ENCODE results near the gene ASPRV1. TPM values are rescaled to one million over a fixed set of nuclear protein-coding genes. Genes with fewer than 3 reads are reported as not detected.

ASPRV1 gene
- polyA plus RNA-seq, 2 of the 4 experiments (the other 2 are of a cell fraction): 0.36 TPM

DNA sequence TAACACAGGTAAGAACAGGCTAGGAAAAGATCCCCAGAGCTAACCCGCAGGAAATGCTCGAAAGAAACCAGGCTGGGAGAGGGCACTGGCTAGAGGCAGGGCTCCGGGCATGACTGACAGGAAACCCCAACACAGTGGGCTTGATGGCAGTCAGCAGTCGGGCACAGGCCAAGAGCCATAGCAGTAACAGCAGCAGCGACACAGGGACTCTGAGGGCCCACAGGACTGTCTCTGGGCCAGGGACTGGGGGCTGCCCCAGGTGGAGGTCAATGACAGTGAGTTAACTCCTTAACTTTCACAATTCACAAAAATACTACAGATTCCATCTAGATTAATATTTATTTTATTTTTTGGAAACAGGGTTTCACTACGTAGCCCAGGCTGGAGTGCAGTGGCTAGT lies 37.3 kb upstream of the ASPRV1 start (continued):
- TF ChIP-seq CTCF (IDR thresholded peaks at IDR 0.05): no peak
- TF ChIP-seq NR3C1 (IDR thresholded peaks at IDR 0.05): no peak
- no peak for TF ChIP-seq ZNF302 (CRISPR knock-in tag; IDR thresholded peaks at IDR 0.05)
- TF ChIP-seq HOXA7 (CRISPR knock-in tag; IDR thresholded peaks at IDR 0.05): no peak
- TF ChIP-seq HDAC2 (IDR thresholded peaks at IDR 0.05): no peak
- no peak for TF ChIP-seq POLR2AphosphoS2 (conservative IDR thresholded peaks at IDR 0.05; ENCODE audit: low read length)
- no peak for TF ChIP-seq RNF2 (IDR thresholded peaks at IDR 0.05; ENCODE audit: borderline replicate concordance, low read depth)
- TF ChIP-seq JUNB (IDR thresholded peaks at IDR 0.05): no peak

- no peaks in the 10 kb centered on the region for H3K9me3 ChIP-seq
- H3K4me3 ChIP-seq: no peak overlapping the region
- WGBS (ENCODE audit: missing lambda C conversion rate): 65% methylated on average over 11 of the region's 11 CpGs
- ChIA-PET CTCF (interaction anchor here (0.7 to 3.9 kb wide), 3 partner anchors 11 to 74 kb away, joined by 3 to 11 read pairs (median 5); no protein-coding TSS in a partner anchor), POLR2A (no interaction called here)
- peak overlapping the region; percentile 54 to 67; a peak in 5 of 6 replicates for H3K27ac ChIP-seq
- peak overlapping the region; percentile 29 for H3K4me2 ChIP-seq
- no peak for TF ChIP-seq FOSL2 (IDR thresholded peaks at IDR 0.05)
- peak; percentile 47; the same call in 1 of the 2 replicates for TF ChIP-seq FOSL2 (CRISPR knock-in tag; IDR thresholded peaks at IDR 0.05)
- TF ChIP-seq CHD4 (IDR thresholded peaks at IDR 0.05; ENCODE audit: borderline replicate concordance): no peak
- peaks cover 23% of the 10 kb centered on the region for H3K4me1 ChIP-seq
- no peak for FAIRE-seq
- ATAC-seq: peak; percentile 81 to 86
- DNase-seq (ENCODE audit: low read depth in 1 of 2, low spot score in 1 of 2): peak; percentile 68 to 70
These were observed 35.8 kb upstream of the ASPRV1 start for GRCh38 chr2:69997015-69997830.

- 96% methylated on average over 3 of the region's 3 CpGs for WGBS (ENCODE audit: missing lambda C conversion rate)
- POLR2A ChIA-PET: no interaction called here
- H3K4me3 ChIP-seq: no peak overlapping the region
- FAIRE-seq (no peak), ATAC-seq (no peak), DNase-seq (ENCODE audit: low read depth in 1 of 2, low spot score in 1 of 2) (no peak)
- CTCF ChIA-PET: interaction anchor here (3.9 kb wide), 1 partner anchor 13 kb away, joined by 11 read pairs; no protein-coding TSS in a partner anchor
- TF ChIP-seq, protein P1, sequence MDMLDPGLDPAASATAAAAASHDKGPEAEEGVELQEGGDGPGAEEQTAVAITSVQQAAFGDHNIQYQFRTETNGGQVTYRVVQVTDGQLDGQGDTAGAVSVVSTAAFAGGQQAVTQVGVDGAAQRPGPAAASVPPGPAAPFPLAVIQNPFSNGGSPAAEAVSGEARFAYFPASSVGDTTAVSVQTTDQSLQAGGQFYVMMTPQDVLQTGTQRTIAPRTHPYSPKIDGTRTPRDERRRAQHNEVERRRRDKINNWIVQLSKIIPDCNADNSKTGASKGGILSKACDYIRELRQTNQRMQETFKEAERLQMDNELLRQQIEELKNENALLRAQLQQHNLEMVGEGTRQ (IDR thresholded peaks at IDR 0.05): no peak
- TF ChIP-seq CTCF (IDR thresholded peaks at IDR 0.05): no peak
- TF ChIP-seq, protein P2, sequence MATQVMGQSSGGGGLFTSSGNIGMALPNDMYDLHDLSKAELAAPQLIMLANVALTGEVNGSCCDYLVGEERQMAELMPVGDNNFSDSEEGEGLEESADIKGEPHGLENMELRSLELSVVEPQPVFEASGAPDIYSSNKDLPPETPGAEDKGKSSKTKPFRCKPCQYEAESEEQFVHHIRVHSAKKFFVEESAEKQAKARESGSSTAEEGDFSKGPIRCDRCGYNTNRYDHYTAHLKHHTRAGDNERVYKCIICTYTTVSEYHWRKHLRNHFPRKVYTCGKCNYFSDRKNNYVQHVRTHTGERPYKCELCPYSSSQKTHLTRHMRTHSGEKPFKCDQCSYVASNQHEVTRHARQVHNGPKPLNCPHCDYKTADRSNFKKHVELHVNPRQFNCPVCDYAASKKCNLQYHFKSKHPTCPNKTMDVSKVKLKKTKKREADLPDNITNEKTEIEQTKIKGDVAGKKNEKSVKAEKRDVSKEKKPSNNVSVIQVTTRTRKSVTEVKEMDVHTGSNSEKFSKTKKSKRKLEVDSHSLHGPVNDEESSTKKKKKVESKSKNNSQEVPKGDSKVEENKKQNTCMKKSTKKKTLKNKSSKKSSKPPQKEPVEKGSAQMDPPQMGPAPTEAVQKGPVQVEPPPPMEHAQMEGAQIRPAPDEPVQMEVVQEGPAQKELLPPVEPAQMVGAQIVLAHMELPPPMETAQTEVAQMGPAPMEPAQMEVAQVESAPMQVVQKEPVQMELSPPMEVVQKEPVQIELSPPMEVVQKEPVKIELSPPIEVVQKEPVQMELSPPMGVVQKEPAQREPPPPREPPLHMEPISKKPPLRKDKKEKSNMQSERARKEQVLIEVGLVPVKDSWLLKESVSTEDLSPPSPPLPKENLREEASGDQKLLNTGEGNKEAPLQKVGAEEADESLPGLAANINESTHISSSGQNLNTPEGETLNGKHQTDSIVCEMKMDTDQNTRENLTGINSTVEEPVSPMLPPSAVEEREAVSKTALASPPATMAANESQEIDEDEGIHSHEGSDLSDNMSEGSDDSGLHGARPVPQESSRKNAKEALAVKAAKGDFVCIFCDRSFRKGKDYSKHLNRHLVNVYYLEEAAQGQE (IDR thresholded peaks at IDR 0.05): no peak
- no peak for TF ChIP-seq CEBPB (IDR thresholded peaks at IDR 0.05)
- no peak for TF ChIP-seq MYC (IDR thresholded peaks at IDR 0.05; ENCODE audit: borderline replicate concordance, low read length)
- TF ChIP-seq, protein P3, sequence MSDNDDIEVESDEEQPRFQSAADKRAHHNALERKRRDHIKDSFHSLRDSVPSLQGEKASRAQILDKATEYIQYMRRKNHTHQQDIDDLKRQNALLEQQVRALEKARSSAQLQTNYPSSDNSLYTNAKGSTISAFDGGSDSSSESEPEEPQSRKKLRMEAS (IDR thresholded peaks at IDR 0.05): no peak
- TF ChIP-seq NPAS2 (CRISPR knock-in tag; IDR thresholded peaks at IDR 0.05; ENCODE audit: borderline replicate concordance): no peak
- TF ChIP-seq NR3C1 (IDR thresholded peaks at IDR 0.05): no peak
- TF ChIP-seq HOXA7 (CRISPR knock-in tag; IDR thresholded peaks at IDR 0.05): no peak
- TF ChIP-seq CBX2 (IDR thresholded peaks at IDR 0.05; ENCODE audit: borderline replicate concordance, low read depth): no peak
- no peak for TF ChIP-seq CHD2 (IDR thresholded peaks at IDR 0.05; ENCODE audit: low read length, partially characterized antibody)
- TF ChIP-seq CHD4 (IDR thresholded peaks at IDR 0.05; ENCODE audit: borderline replicate concordance): no peak
- TF ChIP-seq RAD21 (conservative IDR thresholded peaks at IDR 0.05 in 1 of 2, IDR thresholded peaks at IDR 0.05 in 1 of 2): no peak
- no peak for TF ChIP-seq MAFK (IDR thresholded peaks at IDR 0.05; ENCODE audit: partially characterized antibody)
- TF ChIP-seq EHMT2 (IDR thresholded peaks at IDR 0.05; ENCODE audit: low read depth): no peak
- TF ChIP-seq HDAC2 (IDR thresholded peaks at IDR 0.05): no peak
- TF ChIP-seq RNF2 (IDR thresholded peaks at IDR 0.05; ENCODE audit: borderline replicate concordance, low read depth): no peak
- H3K27ac ChIP-seq: no peak overlapping the region
- H3K9me3 ChIP-seq: no peaks in the 10 kb centered on the region
- H3K4me2 ChIP-seq: no peak overlapping the region
- peaks cover 23% of the 10 kb centered on the region for H3K4me1 ChIP-seq
These were observed 34.1 kb upstream of the ASPRV1 start for GRCh38 chr2:69995511-69995910.
